ENCODE results near the gene PHKB. TPM values are rescaled to one million over a fixed set of nuclear protein-coding genes. Genes with fewer than 3 reads are reported as not detected.

The PHKB gene
- polyA plus RNA-seq, 3 donors, result 49.8 to 53.1 (median 50.8) TPM

DNA sequence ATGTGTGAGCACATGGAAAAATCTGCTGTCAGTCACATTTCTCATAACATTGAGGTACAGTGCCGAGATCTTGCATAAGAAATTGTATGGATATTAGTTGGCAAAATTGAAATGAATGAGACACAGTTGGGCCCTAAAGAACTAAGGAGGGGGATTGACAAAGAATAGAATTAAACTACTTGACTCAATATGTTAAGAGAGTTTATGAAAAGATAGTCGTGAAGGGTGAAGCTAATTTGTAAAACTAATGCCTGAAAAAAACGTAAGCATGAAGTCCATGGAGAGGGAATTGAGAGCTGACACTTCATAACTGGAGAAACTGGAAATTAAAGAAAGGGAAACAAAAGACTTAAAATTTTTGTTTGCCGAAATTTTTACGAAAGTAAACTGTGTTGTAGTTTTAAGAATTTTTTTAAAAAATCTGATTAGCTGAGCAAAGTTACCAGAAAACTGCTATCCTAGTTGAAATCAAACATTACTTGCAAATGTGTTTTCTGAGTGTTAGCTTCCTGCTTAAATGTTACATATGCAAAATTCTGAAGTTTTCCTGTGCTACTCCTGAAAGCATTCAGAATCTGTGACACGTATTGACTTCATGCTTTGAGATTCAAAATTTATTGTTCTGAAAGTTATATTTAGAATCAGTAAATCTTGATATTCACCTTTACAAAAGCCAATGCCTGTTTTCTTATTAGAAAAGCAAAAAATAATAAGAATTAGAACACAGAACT lies 239.9 kb downstream of the PHKB start:
- H3K79me2 ChIP-seq (ENCODE audit: insufficient read depth, low read length), result no peaks in the 10 kb centered on the region
- H3K4me3 Mint-ChIP-seq, result no peak overlapping the region
- H3K4me3 ChIP-seq (replicated peaks in 1 of 3; ENCODE audit: low read depth in 2 of 3, low read length in 3 of 3), result no peak overlapping the region
- H3K4me1 ChIP-seq (ENCODE audit: control insufficient read depth in 1 of 2, insufficient read depth in 2 of 2, low read length in 2 of 2), result peaks cover 0 to 6% of the 10 kb centered on the region in 2 donors
- no peaks in the 10 kb centered on the region for H4K20me1 ChIP-seq (ENCODE audit: insufficient read depth, low read length)
- H3K36me3 ChIP-seq (replicated peaks in 1 of 2; ENCODE audit: control insufficient read depth in 1 of 2, insufficient read depth in 2 of 2, low read length in 2 of 2), result peaks cover 22 to 48% of the 10 kb centered on the region in 2 donors
- no peak for DNase-seq
- no peaks in the 10 kb centered on the region for H3K27me3 ChIP-seq (ENCODE audit: control insufficient read depth in 2 of 2, insufficient read depth in 2 of 2, low read length in 2 of 2)
- H3K27me3 Mint-ChIP-seq (ENCODE audit: low read depth in 3 of 3), result no peaks in the 10 kb centered on the region
- H3K4me1 Mint-ChIP-seq, result peaks cover 8% of the 10 kb centered on the region
- TF ChIP-seq, protein P1, sequence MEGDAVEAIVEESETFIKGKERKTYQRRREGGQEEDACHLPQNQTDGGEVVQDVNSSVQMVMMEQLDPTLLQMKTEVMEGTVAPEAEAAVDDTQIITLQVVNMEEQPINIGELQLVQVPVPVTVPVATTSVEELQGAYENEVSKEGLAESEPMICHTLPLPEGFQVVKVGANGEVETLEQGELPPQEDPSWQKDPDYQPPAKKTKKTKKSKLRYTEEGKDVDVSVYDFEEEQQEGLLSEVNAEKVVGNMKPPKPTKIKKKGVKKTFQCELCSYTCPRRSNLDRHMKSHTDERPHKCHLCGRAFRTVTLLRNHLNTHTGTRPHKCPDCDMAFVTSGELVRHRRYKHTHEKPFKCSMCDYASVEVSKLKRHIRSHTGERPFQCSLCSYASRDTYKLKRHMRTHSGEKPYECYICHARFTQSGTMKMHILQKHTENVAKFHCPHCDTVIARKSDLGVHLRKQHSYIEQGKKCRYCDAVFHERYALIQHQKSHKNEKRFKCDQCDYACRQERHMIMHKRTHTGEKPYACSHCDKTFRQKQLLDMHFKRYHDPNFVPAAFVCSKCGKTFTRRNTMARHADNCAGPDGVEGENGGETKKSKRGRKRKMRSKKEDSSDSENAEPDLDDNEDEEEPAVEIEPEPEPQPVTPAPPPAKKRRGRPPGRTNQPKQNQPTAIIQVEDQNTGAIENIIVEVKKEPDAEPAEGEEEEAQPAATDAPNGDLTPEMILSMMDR (IDR thresholded peaks at IDR 0.05), result no peak
- H3K4me2 ChIP-seq (replicated peaks; ENCODE audit: extremely low read depth, low read length, poor library complexity, severe bottlenecking), result no peak overlapping the region
- WGBS (ENCODE audit: insufficient coverage), result no CpG with 5 or more reads among the region's 6 CpGs
- no peak overlapping the region for H3K27ac Mint-ChIP-seq
- H3K9ac ChIP-seq (ENCODE audit: insufficient read depth, low read length, poor library complexity, severe bottlenecking), result no peak overlapping the region
- H2AFZ ChIP-seq (ENCODE audit: insufficient read depth, low read depth, low read length, poor library complexity, severe bottlenecking), result no peak overlapping the region
- H3K36me3 Mint-ChIP-seq, result peaks cover 45 to 53% of the 10 kb centered on the region in 2 donors
- H3K27ac ChIP-seq (ENCODE audit: low read depth in 1 of 2, low read length in 2 of 2), result no peak overlapping the region
- intact Hi-C loops (cut with micrococcal nuclease), result no loop called here
- no peaks in the 10 kb centered on the region for H3K9me3 Mint-ChIP-seq
- no peaks in the 10 kb centered on the region for H3K9me3 ChIP-seq (replicated peaks in 1 of 2; ENCODE audit: control insufficient read depth in 1 of 2, insufficient read depth in 1 of 2, low read length in 2 of 2)

DNA sequence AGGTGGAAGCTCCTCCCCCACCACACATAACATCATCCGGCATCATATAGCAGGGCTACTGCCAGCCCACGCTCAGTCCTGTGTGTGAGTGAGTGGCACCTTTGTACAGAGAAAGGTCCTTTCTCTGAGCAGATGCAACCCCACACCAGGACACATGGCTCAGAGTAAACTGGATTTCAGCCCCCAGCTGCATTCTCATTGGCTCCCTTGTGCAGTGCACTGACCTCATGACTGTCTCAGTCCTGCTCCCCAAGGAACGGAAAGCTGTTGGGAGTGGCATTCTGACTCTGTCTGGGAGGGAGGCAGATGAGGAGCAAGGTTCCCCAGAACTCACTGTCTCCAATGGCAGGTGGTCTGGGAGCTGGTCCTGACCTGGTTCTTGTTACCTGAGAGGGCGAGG lies 244.1 kb downstream of the PHKB start:
- no CpG with 5 or more reads among the region's 4 CpGs for WGBS (ENCODE audit: insufficient coverage)
- no peak overlapping the region for H2AFZ ChIP-seq (ENCODE audit: insufficient read depth, low read depth, low read length, poor library complexity, severe bottlenecking)
- H3K36me3 Mint-ChIP-seq, result peaks cover 24 to 25% of the 10 kb centered on the region in 2 donors
- no peaks in the 10 kb centered on the region for H3K9me3 ChIP-seq (replicated peaks in 1 of 2; ENCODE audit: control insufficient read depth in 1 of 2, insufficient read depth in 1 of 2, low read length in 2 of 2)
- DNase-seq, result no peak
- intact Hi-C loops (cut with micrococcal nuclease), result no loop called here
- H3K9me3 Mint-ChIP-seq, result no peaks in the 10 kb centered on the region
- H3K4me2 ChIP-seq (replicated peaks; ENCODE audit: extremely low read depth, low read length, poor library complexity, severe bottlenecking), result no peak overlapping the region
- no peak overlapping the region for H3K27ac ChIP-seq (ENCODE audit: low read depth in 1 of 2, low read length in 2 of 2)
- no peak overlapping the region for H3K27ac Mint-ChIP-seq
- no peaks in the 10 kb centered on the region for H3K27me3 ChIP-seq (ENCODE audit: control insufficient read depth in 2 of 2, insufficient read depth in 2 of 2, low read length in 2 of 2)
- H3K4me1 ChIP-seq (ENCODE audit: control insufficient read depth in 1 of 2, insufficient read depth in 2 of 2, low read length in 2 of 2), result no peaks in the 10 kb centered on the region
- no peak overlapping the region for H3K4me3 Mint-ChIP-seq
- no peaks in the 10 kb centered on the region for H3K4me1 Mint-ChIP-seq
- no peaks in the 10 kb centered on the region for H3K27me3 Mint-ChIP-seq (ENCODE audit: low read depth in 3 of 3)
- H3K36me3 ChIP-seq (replicated peaks in 1 of 2; ENCODE audit: control insufficient read depth in 1 of 2, insufficient read depth in 2 of 2, low read length in 2 of 2), result peaks cover 0 to 15% of the 10 kb centered on the region in 2 donors
- TF ChIP-seq, protein P1 (IDR thresholded peaks at IDR 0.05), result no peak
- H3K79me2 ChIP-seq (ENCODE audit: insufficient read depth, low read length), result no peaks in the 10 kb centered on the region
- H3K9ac ChIP-seq (ENCODE audit: insufficient read depth, low read length, poor library complexity, severe bottlenecking), result no peak overlapping the region
- H4K20me1 ChIP-seq (ENCODE audit: insufficient read depth, low read length), result no peaks in the 10 kb centered on the region
- H3K4me3 ChIP-seq (replicated peaks in 1 of 3; ENCODE audit: low read depth in 2 of 3, low read length in 3 of 3), result no peak overlapping the region

Measured in CD14-positive monocyte (primary cell).